WTC11 (cell line): ENCODE measurements around the gene TECR. TPM values are rescaled to one million over a fixed set of nuclear protein-coding genes. Genes with fewer than 3 reads are reported as not detected.
A peak's percentile ranks its signal among the peaks of the same experiment; 100 is the strongest.

Source experiments
- AR ChIP-seq: fragments of 250-450 bp; sonication (Bioruptor Pico); IDR thresholded peaks from 2 replicates; pipeline ENCODE4 v1.9.0; 2021; ENCODE audit warnings: mild to moderate bottlenecking
- ATF6 ChIP-seq: sonication (generic); formaldehyde crosslinking; IDR thresholded peaks from 2 replicates; pipeline ENCODE4 v1.8.1; 2023; ENCODE audit warnings: mild to moderate bottlenecking, missing genetic modification reagents
- CREB1 ChIP-seq: sonication (generic); formaldehyde crosslinking; IDR thresholded peaks from 2 replicates; pipeline ENCODE4 v1.8.0; 2023; ENCODE audit warnings: mild to moderate bottlenecking, missing genetic modification reagents
- CTCF ChIP-seq: fragments of 200-600 bp; IDR thresholded peaks from 2 replicates; pipeline ENCODE4 v1.8.0; 2022; ENCODE audit warnings: antibody characterized with exemption
- ETV6 ChIP-seq: sonication (generic); formaldehyde crosslinking; IDR thresholded peaks from 2 replicates; pipeline ENCODE4 v1.8.1; 2022; ENCODE audit warnings: mild to moderate bottlenecking, missing genetic modification reagents
- GRHL2 ChIP-seq: fragments of 250-450 bp; sonication (Bioruptor Pico); IDR thresholded peaks from 2 replicates; pipeline ENCODE4 v1.8.0; 2022; ENCODE audit warnings: mild to moderate bottlenecking, moderate library complexity; ENCODE audit not compliant: insufficient replicate concordance, severe bottlenecking
- GTF2I ChIP-seq: fragments of 250-450 bp; sonication (Bioruptor Pico); conservative IDR thresholded peaks from 2 replicates; pipeline ENCODE4 v1.4.0; 2021; ENCODE audit warnings: mild to moderate bottlenecking
- IRF2 ChIP-seq: sonication (generic); formaldehyde crosslinking; IDR thresholded peaks from 2 replicates; pipeline ENCODE4 v1.8.0; 2022; ENCODE audit warnings: low read depth, missing genetic modification reagents, borderline replicate concordance
- KAT7 ChIP-seq: sonication (generic); formaldehyde crosslinking; IDR thresholded peaks from 2 replicates; pipeline ENCODE4 v1.8.1; 2023; ENCODE audit warnings: missing genetic modification reagents, mild to moderate bottlenecking, borderline replicate concordance
- NFE2L1 ChIP-seq: sonication (generic); formaldehyde crosslinking; IDR thresholded peaks from 2 replicates; pipeline ENCODE4 v1.8.1; 2023; ENCODE audit warnings: missing genetic modification reagents
- NR1H2 ChIP-seq: sonication (generic); formaldehyde crosslinking; IDR thresholded peaks from 2 replicates; pipeline ENCODE4 v1.9.0; 2021; ENCODE audit warnings: mild to moderate bottlenecking, moderate library complexity, missing genetic modification reagents
- PRDM15 ChIP-seq: sonication (generic); formaldehyde crosslinking; IDR thresholded peaks from 2 replicates; pipeline ENCODE4 v1.8.0; 2022; ENCODE audit warnings: missing genetic modification reagents
- RORB ChIP-seq: fragments of 250-450 bp; sonication (Bioruptor Pico); IDR thresholded peaks from 2 replicates; pipeline ENCODE4 v1.9.0; 2021; ENCODE audit warnings: mild to moderate bottlenecking
- SOX15 ChIP-seq: fragments of 250-450 bp; sonication (Bioruptor Pico); IDR thresholded peaks from 2 replicates; pipeline ENCODE4 v1.9.0; 2021; ENCODE audit warnings: mild to moderate bottlenecking
- TCF7 ChIP-seq: sonication (generic); formaldehyde crosslinking; IDR thresholded peaks from 2 replicates; pipeline ENCODE4 v1.8.0; 2022; ENCODE audit warnings: mild to moderate bottlenecking, low read depth, missing genetic modification reagents, moderate library complexity
- TEAD1 ChIP-seq: sonication (generic); formaldehyde crosslinking; IDR thresholded peaks from 2 replicates; pipeline ENCODE4 v1.8.0; 2022; ENCODE audit warnings: mild to moderate bottlenecking, missing genetic modification reagents
- TP53 ChIP-seq: sonication (generic); formaldehyde crosslinking; IDR thresholded peaks from 2 replicates; pipeline ENCODE4 v1.8.1; 2023; ENCODE audit warnings: mild to moderate bottlenecking, missing genetic modification reagents
- ZNF138 ChIP-seq: sonication (generic); formaldehyde crosslinking; conservative IDR thresholded peaks from 2 replicates; pipeline ENCODE4 v1.8.1; 2022; ENCODE audit warnings: mild to moderate bottlenecking, moderate library complexity, missing genetic modification reagents
- ZNF219 ChIP-seq: sonication (generic); formaldehyde crosslinking; IDR thresholded peaks from 2 replicates; pipeline ENCODE4 v1.8.0; 2023; ENCODE audit warnings: missing genetic modification reagents, mild to moderate bottlenecking, borderline replicate concordance
- ZNF263 ChIP-seq: sonication (generic); formaldehyde crosslinking; IDR thresholded peaks from 2 replicates; pipeline ENCODE4 v1.8.1; 2022; ENCODE audit warnings: low read depth, mild to moderate bottlenecking, moderate library complexity, missing genetic modification reagents
- ZNF317 ChIP-seq: sonication (generic); formaldehyde crosslinking; IDR thresholded peaks from 2 replicates; pipeline ENCODE4 v1.8.1; 2023; ENCODE audit warnings: low read depth, mild to moderate bottlenecking, moderate library complexity, missing genetic modification reagents, borderline replicate concordance
- ZNF416 ChIP-seq: fragments of 250-450 bp; sonication (Bioruptor Pico); IDR thresholded peaks from 2 replicates; pipeline ENCODE4 v1.9.0; 2021; ENCODE audit warnings: mild to moderate bottlenecking, inconsistent platforms
- total RNA-seq: library from RNA; stranded (reverse); gene quantifications from 3 replicates; pipeline ENCODE4 v1.2.3, GENCODE V29; 2021
- TF ChIP-seq, protein P1 (sequence below): fragments of 250-450 bp; sonication (Bioruptor Pico); conservative IDR thresholded peaks from 2 replicates; pipeline ENCODE4 v1.9.0; 2021; ENCODE audit warnings: mild to moderate bottlenecking
- TF ChIP-seq, protein P2 (sequence below): sonication (generic); formaldehyde crosslinking; IDR thresholded peaks from 2 replicates; pipeline ENCODE4 v1.8.1; 2022; ENCODE audit warnings: low read depth, missing genetic modification reagents, borderline replicate concordance

TECR gene
- total RNA-seq, 1 experiment from 2014 or later, result 161 TPM

- TF ChIP-seq AR (CRISPR knock-in tag) (no peak), GRHL2 (CRISPR knock-in tag) (no peak), ZNF138 (CRISPR knock-in tag) (no peak), NFE2L1 (no peak; the same call in 1 of the 2 replicates), CTCF (no peak), RORB (CRISPR knock-in tag) (no peak), ETV6 (CRISPR knock-in tag) (peak; percentile 35; the same call in 1 of the 2 replicates), IRF2 (CRISPR knock-in tag) (no peak), NR1H2 (CRISPR knock-in tag) (no peak), ZNF317 (CRISPR knock-in tag) (0 out of 2 replicates have a peak, but pooled peaks have one; percentile 12), SOX15 (CRISPR knock-in tag) (no peak), GTF2I (CRISPR knock-in tag) (no peak), ZNF263 (CRISPR knock-in tag) (no peak), TEAD1 (peak; percentile 78), TP53 (CRISPR knock-in tag) (no peak), TCF7 (CRISPR knock-in tag) (0 out of 2 replicates have a peak, but pooled peaks have one; percentile 33), ATF6 (CRISPR knock-in tag) (no peak), ZNF219 (CRISPR knock-in tag) (no peak), PRDM15 (CRISPR knock-in tag) (no peak), KAT7 (CRISPR knock-in tag) (no peak), ZNF416 (CRISPR knock-in tag) (peak; percentile 90), CREB1 (CRISPR knock-in tag) (no peak)
- TF ChIP-seq, protein P1, sequence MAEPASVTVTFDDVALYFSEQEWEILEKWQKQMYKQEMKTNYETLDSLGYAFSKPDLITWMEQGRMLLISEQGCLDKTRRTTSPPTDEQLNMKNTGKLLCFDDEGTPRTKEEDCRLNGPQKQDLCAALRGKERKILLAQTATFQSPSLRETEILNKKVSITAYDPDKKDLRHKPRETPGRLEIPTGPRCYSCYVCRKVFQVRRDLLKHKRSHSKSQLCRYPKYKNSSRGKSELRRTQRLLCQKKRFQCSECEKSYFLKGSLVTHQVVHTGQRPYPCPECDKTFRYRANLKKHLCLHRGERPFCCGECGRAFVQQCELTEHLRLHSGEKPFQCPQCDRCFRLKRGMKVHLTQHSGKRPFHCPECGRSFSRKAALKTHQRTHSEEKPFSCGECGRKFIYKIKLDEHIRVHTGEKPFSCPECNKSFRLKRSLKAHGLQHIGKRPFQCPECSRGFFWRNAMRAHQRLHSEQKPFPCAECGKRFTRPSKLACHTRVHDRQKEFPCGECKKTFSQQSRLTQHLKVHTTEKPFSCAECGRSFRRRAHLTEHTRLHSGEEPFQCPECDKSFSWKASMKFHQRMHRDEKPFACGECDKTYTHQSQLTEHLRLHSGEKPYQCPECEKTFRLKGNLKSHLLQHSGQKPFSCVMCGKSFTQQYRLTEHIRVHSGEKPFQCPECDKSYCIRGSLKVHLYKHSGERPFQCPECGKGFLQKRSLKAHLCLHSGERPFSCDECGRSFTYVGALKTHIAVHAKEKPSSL (CRISPR knock-in tag), result no peak
- TF ChIP-seq, protein P2, sequence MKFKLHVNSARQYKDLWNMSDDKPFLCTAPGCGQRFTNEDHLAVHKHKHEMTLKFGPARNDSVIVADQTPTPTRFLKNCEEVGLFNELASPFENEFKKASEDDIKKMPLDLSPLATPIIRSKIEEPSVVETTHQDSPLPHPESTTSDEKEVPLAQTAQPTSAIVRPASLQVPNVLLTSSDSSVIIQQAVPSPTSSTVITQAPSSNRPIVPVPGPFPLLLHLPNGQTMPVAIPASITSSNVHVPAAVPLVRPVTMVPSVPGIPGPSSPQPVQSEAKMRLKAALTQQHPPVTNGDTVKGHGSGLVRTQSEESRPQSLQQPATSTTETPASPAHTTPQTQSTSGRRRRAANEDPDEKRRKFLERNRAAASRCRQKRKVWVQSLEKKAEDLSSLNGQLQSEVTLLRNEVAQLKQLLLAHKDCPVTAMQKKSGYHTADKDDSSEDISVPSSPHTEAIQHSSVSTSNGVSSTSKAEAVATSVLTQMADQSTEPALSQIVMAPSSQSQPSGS (CRISPR knock-in tag), result no peak
These were observed 11.4 kb upstream of the TECR start, which contains the start of gene DNAJB1 (continued) for GRCh38 chr19:14517840-14518505.
